GM10266 (cell line): ENCODE measurements around the gene COQ6.
"Not testable (repeated sequence)": the region's sequence is repeated elsewhere in the genome, so short reads cannot be mapped to it uniquely, and the experiment has no call there.

Experiments
- DNase-seq: peaks from one replicate; pipeline ENCODE4 v3.0.0; 2012; ENCODE audit errors: extremely low spot score
- CTCF ChIP-seq: IDR thresholded peaks from 2 replicates; pipeline ENCODE4 v1.5.1; 2012; ENCODE audit warnings: mild to moderate bottlenecking, low read depth; ENCODE audit not compliant: control insufficient read depth, insufficient read depth; ENCODE audit errors: missing control alignments

COQ6 gene

GRCh38 chr14:73997944-73998447 is 47.9 kb downstream of the COQ6 start:
- TF ChIP-seq CTCF: no peak
- DNase-seq: no peak

DNA sequence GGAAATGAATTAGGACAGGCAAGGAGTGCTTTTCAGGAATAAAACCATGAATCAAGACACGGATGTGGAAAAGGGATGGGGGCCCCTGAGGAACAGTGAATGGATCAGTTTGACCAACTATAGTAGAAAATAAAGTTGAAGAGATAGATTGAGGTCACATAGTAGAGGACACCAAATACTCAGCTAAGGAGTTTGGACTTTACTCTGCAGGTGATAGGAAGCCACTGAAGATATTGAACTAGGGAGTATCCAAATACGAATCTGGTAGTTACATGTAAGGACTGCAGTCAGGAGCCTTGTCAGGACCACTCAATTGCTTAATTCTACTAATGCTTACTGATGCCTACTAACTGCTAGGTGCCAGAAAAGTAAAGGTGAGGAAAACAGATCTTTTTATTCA is 48.6 kb downstream of the COQ6 start:
- no peak for TF ChIP-seq CTCF
- no peak for DNase-seq

- DNase-seq: not testable (repeated sequence)
These were observed 55.6 kb downstream of the COQ6 start for GRCh38 chr14:74005664-74006063.

DNA sequence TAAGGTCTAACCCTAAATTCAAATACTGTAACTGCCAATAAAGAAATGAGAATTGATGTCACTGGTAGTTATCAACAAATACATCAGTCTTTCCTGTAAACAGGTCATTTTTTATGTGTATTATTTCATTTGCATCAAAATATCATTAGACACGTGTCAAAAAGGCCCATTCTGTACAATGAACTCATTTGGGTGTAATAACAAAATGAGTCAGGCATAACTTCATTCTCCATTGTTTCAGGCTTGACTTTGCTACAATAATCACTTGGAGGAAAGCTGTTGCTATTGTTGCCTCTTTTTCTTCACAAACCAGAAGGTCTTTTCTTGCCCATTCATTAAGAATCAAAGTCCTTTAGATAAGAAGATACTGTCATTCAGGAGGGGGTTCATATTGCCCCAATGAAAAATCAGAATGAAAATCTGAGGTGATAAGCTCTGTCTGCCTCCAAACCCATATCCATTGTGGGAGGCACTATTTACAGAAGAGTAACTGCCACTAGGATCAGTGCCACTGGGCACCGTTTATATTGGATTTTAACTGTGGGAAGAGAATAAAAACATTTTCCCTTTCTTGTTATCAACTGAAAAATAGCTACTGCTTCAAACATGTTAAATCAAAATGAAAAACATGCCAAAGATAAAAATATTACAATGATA is 58.9 kb downstream of the COQ6 start:
- no peak for TF ChIP-seq CTCF
- no peak for DNase-seq
